Activated naive CD4-positive, alpha-beta T cell treated with Interleukin-2 at 50 U/mL for 16 hours (primary cell): ENCODE results near the gene SMC4.

Experiments used
- DNase-seq: peaks from one replicate; pipeline ENCODE4 v3.0.0-alpha.2; 2020

The SMC4 gene

DNA sequence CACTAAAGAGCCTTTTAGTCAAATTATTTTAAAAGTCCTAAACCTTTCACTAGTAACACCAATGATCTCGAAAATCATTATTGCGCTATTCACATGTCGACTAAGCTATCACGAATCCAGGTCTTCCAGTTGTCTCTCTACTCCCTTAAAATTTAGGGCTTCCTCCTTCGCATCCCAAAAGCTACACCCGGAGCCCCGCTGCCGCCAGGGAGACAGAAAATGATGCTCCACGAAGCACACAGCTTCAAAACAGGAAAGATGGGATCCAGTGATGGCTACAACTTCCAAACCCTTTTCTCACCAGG, 678 bp upstream of the SMC4 start:
- DNase-seq, result no peak

DNA sequence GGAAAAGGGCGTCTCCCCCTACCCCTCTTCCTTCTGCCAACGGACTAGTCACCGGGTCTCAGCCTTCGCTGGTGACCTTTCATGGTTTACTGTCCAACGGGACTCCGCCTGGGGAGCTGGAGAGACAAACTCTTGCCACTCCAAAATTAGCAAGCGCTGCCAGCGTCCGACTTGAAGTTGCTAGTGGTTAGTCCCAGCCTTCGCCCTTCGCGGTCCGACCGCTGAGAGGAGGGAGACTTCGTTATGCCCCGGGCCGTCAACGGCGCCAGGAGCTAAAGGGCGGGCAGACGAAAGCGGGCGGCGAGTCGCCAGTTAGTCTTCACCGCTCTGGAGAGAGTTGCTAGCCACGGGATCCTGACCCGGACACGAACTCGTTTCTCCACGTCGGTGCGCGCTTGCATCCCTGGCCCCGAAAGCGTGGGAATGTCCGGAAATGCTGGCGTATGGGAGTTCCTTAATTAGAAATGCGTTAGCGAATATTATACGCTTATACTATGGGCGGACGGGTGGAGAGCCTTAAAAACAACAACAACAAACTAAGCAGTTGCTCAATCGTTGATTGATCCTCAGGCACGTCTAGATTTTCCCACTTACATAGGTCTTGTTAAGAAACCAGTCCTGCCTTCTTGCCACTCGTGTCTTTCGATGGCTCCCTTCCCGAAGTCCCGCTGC, 716 bp downstream of the SMC4 start:
- peak; percentile 36 for DNase-seq

- peak; percentile 21 for DNase-seq
Observed at GRCh38 chr3:160400702-160401150, 1.3 kb downstream of the SMC4 start.

DNA sequence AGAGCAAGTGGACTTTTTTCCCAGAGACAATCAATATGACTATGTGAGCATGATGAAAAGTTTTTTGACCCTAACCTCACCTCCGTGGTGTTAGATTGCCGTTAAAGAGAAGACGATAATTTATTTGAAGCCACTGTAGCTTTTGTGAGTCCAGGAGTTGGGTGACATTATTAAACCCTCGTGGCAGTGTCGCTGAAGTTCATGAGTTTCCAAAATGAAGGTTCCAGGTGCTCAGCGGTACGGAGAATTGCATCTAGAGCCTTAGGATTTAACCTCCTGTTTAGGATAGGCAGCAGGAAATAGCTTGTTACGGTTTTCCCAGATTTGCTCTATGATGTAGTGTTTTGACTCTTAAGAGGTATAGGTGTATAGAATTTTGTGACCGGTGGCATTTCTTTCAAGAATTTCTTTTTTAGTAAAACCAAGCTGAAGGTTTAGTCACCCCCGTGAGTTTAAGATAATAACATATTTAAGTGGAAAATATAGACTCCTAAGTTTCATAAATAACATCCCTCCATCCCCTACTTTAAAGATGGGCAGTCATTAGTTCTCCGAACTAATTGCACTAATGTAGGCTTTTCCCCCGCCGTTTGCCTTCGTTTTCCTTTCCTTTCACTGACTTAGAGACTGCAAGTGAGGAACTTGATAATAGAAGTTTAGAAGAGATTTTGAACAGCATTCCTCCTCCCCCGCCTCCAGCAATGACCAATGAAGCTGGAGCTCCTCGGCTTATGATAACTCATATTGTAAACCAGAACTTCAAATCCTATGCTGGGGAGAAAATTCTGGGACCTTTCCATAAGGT, 2.0 kb downstream of the SMC4 start:
- no peak for DNase-seq

GRCh38 chr3:160402221-160403027, 3.0 kb downstream of the SMC4 start:
- DNase-seq, result no peak

DNA sequence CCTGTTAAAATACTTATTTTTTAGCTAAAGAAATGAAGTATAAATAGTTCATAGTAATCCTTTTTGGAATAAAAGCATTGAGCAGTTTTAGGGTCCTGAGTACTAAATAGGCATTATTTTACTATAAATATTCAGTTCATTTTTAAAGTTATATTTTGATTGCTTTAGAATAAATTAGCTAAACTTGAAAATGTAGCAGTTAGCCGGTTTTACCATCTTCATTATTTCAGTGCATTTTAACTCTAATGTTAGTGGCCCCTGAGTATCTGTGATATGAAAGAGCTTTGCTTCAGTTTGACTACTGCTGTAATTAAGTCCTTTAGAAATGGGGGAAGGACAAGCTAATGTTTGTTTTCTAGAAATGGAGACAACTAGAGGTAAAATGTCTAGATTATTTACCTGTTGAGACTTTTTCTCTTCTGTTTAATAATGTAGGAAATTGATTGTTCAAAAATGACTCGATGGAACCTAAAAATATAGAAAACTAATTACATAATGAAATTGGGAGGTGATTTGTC, 3.6 kb downstream of the SMC4 start:
- DNase-seq, result no peak

GRCh38 chr3:160403796-160404470, 4.5 kb downstream of the SMC4 start:
- DNase-seq, result no peak

GRCh38 chr3:160409812-160410610, 10.6 kb downstream of the SMC4 start:
- DNase-seq, result no peak

GRCh38 chr3:160412477-160412876, 13.0 kb downstream of the SMC4 start:
- DNase-seq, result no peak

GRCh38 chr3:160413613-160414248, 14.3 kb downstream of the SMC4 start:
- peak; percentile 65 for DNase-seq

DNA sequence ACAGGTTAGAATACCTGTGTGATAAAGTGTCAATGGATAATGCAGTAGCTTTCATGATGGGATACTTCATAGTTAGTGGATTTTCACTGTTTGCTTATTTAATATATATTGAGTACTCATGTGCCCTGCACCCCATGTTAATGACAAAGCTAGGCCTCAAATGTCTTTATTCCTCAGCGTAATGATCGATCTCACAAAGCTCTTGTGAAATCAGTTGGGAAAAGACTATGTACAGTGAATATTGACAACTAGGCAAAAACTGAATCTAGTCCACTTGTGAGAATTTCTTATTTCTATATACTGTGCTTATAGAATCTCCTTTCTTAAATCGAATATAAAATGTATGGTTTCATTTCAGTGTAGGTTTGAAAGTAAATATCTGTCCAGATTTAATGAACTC, 17.9 kb downstream of the SMC4 start:
- DNase-seq, result no peak

GRCh38 chr3:160427832-160428424, 28.5 kb downstream of the SMC4 start:
- no peak for DNase-seq

GRCh38 chr3:160434071-160434470, 34.6 kb downstream of the SMC4 start:
- DNase-seq, result no peak

- no peak for DNase-seq
Observed at GRCh38 chr3:160435095-160435494, 35.6 kb downstream of the SMC4 start.

GRCh38 chr3:160435747-160436146, 36.3 kb downstream of the SMC4 start:
- DNase-seq, result no peak

- DNase-seq, result no peak
Observed at GRCh38 chr3:160437083-160437455, 37.6 kb downstream of the SMC4 start.

- DNase-seq, result no peak
Observed at GRCh38 chr3:160440687-160441086, 41.2 kb downstream of the SMC4 start.

DNA sequence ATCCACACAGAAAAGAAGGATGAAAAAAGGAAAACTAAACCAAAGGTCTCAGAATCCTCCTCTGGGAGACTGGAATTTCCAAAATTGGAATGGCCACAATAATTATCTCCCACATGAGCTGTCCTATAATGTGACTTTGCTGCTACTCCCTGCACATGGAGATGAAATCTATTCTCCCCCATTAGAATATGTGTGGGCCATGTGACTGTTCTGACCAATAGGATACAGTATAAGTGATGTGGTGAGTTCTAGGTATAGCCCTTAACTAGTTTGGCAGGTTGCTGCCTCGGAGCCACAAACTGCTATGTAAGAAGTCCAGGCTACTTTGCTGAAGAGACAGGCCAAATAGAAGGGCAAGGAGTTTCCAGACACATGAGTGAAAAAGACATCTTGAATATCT, 45.0 kb downstream of the SMC4 start:
- no peak for DNase-seq

DNA sequence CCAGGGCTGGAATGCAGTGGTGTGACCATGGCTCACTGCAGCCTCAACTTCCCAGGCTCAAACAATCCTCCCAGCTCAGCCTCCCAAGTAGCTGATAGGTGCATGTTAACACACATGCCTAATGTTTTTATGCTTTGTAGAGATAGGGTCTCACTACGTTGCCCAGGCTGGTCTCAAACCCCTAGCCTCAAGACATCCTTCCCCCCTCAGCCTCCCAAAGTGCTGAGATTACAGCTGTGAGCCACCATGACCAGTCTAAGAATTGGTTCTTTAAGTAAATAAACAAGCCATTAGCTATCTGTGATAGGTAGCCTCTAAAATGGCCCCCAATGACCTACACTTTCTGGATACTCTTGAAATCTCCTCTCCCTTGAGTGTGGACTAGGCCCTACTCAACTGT, 46.4 kb downstream of the SMC4 start:
- no peak for DNase-seq

GRCh38 chr3:160446522-160447056, 47.1 kb downstream of the SMC4 start:
- no peak for DNase-seq

GRCh38 chr3:160447544-160447943, 48.1 kb downstream of the SMC4 start:
- no peak for DNase-seq
